Measurements from ENCODE around the gene CCDC192.

DNA sequence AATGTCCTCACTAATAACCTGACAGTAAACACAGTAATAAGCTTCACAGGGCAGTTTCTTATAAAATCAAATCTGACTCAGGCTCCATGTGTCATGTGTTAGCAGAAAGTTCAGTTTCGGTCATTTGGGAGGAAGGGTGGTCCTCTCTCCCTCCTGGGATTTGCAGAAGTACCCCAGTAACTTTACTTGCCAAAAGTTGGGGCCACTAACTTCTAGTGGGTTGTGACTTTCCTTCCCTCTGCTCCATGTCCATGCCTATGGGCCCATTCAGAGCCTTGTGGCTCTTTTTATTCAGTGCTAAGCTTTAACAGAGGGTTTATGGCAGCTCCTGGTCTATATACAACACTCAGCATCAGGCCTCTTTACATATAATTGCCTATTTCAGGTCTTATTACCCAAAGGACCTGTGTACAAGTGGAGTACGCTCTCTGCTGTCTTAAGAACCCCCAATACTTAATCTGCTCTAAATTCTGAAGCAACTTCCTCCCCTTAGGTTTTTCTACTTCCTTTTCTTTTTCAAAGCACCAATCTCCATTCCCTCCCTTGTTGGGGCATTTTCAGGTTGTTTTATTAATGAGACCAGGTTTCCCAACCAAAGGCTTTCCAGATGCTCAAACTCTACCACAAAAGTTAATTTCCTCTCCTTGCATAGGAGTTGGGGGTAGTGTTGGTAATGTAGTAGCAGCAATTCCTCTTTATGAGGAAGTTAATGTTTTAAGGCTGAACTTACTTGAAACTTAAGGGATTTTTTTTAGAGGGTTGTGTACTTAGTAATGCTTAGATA, 107.7 kb downstream of the CCDC192 start:
- TF ChIP-seq, protein P1, sequence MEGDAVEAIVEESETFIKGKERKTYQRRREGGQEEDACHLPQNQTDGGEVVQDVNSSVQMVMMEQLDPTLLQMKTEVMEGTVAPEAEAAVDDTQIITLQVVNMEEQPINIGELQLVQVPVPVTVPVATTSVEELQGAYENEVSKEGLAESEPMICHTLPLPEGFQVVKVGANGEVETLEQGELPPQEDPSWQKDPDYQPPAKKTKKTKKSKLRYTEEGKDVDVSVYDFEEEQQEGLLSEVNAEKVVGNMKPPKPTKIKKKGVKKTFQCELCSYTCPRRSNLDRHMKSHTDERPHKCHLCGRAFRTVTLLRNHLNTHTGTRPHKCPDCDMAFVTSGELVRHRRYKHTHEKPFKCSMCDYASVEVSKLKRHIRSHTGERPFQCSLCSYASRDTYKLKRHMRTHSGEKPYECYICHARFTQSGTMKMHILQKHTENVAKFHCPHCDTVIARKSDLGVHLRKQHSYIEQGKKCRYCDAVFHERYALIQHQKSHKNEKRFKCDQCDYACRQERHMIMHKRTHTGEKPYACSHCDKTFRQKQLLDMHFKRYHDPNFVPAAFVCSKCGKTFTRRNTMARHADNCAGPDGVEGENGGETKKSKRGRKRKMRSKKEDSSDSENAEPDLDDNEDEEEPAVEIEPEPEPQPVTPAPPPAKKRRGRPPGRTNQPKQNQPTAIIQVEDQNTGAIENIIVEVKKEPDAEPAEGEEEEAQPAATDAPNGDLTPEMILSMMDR (IDR thresholded peaks at IDR 0.05) = no peak
- no peak for TF ChIP-seq EP300 (IDR thresholded peaks at IDR 0.05)
- no peak for TF ChIP-seq POLR2A (IDR thresholded peaks at IDR 0.05; ENCODE audit: low read depth)
- no peak for TF ChIP-seq POLR2AphosphoS5 (IDR thresholded peaks at IDR 0.05)

Data from esophagus muscularis mucosa (tissue), 4 donors.